HL-60 (cell line): Measurements from ENCODE around the gene NTNG2.

Experiments used
- DNase-seq, 2 experiments: peaks; one replicate each; pipeline ENCODE4 v3.0.0-alpha.2; 2010 to 2020; ENCODE audit warnings: low read depth in 1 of 2, low spot score in 1 of 2
- H3K27ac ChIP-seq: fragments of 250-450 bp; sonication (Bioruptor Pico); replicated peaks from 2 replicates; pipeline ENCODE4 v1.5.1; 2020; ENCODE audit warnings: mild to moderate bottlenecking, moderate library complexity
- H3K27me3 ChIP-seq: fragments of 250-450 bp; sonication (Bioruptor Pico); 2 replicates; pipeline ENCODE4 v1.5.1; 2021; ENCODE audit warnings: mild to moderate bottlenecking, moderate library complexity; ENCODE audit not compliant: insufficient read depth, poor library complexity, severe bottlenecking
- H3K4me3 ChIP-seq: replicated peaks from 2 replicates; pipeline ENCODE4 v1.5.1; 2011; ENCODE audit warnings: mild to moderate bottlenecking, control low read depth, low read length; ENCODE audit not compliant: insufficient read depth
- GABPA ChIP-seq: IDR thresholded peaks from 2 replicates; pipeline ENCODE4 v1.6.1; 2012; ENCODE audit warnings: low read depth
- POLR2AphosphoS5 ChIP-seq: IDR thresholded peaks from 2 replicates; pipeline ENCODE4 v1.6.1; 2012; ENCODE audit warnings: low read depth
- SPI1 ChIP-seq: IDR thresholded peaks from 2 replicates; pipeline ENCODE4 v1.6.1; 2012; ENCODE audit warnings: low read depth, mild to moderate bottlenecking, borderline replicate concordance
- TF ChIP-seq, protein P1 (sequence below): IDR thresholded peaks from 2 replicates; pipeline ENCODE4 v1.6.1; 2012; ENCODE audit warnings: low read depth; ENCODE audit not compliant: insufficient replicate concordance
- TF ChIP-seq, protein P2 (sequence below): IDR thresholded peaks from one replicate; pipeline ENCODE4 v1.5.1; 2011; ENCODE audit warnings: low read length, control low read depth, inconsistent platforms; ENCODE audit not compliant: insufficient read depth

Gene NTNG2

DNA sequence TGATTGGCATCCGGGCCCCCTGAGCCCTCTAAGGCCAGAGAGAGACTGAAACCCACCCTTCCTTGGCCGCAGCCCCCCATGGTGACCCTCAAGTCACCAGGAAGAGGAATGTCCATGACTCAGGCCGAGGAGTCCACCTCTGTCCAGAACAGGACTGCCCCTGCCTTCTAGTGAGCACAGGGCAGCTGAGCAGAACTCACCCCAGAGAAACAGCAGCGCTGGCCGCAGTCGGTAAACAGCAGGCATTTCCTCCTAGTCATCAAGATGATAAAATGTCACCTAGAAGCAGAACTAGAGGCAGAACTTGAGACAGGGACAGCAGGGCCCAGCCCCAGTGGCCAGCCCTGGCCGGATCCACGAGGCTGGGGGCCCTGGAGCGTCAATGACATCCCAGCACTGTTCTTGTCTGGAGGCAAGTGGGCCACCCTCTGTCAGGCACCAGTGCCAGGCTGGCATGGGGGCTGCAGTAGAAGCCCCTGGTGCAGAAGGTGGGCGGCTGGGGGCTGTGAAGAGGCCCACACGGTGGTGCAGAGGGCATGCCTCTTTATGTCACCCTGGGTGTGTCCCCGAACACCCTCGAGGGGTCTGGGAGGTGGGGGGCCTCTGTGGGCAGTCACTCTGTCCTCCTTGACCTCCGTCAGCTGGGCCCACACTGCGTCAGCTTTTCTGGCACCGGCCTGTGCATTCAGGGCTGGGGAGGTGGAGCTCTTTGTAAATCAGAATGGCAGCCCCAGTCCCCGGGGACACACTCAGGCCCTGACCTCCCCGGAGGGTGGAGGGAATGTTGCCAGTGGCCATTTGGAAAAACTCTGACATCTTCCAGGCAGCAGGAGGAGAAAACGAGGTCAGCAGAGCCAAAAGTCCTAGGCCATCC lies 83.0 kb downstream of the NTNG2 start:
- H3K27ac ChIP-seq = no peak overlapping the region
- TF ChIP-seq GABPA (no peak), SPI1 (no peak), POLR2AphosphoS5 (no peak)
- TF ChIP-seq, protein P1, sequence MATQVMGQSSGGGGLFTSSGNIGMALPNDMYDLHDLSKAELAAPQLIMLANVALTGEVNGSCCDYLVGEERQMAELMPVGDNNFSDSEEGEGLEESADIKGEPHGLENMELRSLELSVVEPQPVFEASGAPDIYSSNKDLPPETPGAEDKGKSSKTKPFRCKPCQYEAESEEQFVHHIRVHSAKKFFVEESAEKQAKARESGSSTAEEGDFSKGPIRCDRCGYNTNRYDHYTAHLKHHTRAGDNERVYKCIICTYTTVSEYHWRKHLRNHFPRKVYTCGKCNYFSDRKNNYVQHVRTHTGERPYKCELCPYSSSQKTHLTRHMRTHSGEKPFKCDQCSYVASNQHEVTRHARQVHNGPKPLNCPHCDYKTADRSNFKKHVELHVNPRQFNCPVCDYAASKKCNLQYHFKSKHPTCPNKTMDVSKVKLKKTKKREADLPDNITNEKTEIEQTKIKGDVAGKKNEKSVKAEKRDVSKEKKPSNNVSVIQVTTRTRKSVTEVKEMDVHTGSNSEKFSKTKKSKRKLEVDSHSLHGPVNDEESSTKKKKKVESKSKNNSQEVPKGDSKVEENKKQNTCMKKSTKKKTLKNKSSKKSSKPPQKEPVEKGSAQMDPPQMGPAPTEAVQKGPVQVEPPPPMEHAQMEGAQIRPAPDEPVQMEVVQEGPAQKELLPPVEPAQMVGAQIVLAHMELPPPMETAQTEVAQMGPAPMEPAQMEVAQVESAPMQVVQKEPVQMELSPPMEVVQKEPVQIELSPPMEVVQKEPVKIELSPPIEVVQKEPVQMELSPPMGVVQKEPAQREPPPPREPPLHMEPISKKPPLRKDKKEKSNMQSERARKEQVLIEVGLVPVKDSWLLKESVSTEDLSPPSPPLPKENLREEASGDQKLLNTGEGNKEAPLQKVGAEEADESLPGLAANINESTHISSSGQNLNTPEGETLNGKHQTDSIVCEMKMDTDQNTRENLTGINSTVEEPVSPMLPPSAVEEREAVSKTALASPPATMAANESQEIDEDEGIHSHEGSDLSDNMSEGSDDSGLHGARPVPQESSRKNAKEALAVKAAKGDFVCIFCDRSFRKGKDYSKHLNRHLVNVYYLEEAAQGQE = no peak
- TF ChIP-seq, protein P2, sequence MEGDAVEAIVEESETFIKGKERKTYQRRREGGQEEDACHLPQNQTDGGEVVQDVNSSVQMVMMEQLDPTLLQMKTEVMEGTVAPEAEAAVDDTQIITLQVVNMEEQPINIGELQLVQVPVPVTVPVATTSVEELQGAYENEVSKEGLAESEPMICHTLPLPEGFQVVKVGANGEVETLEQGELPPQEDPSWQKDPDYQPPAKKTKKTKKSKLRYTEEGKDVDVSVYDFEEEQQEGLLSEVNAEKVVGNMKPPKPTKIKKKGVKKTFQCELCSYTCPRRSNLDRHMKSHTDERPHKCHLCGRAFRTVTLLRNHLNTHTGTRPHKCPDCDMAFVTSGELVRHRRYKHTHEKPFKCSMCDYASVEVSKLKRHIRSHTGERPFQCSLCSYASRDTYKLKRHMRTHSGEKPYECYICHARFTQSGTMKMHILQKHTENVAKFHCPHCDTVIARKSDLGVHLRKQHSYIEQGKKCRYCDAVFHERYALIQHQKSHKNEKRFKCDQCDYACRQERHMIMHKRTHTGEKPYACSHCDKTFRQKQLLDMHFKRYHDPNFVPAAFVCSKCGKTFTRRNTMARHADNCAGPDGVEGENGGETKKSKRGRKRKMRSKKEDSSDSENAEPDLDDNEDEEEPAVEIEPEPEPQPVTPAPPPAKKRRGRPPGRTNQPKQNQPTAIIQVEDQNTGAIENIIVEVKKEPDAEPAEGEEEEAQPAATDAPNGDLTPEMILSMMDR = no peak
- H3K27me3 ChIP-seq = no peaks in the 10 kb centered on the region
- DNase-seq = no peak
- H3K4me3 ChIP-seq = no peak overlapping the region

DNA sequence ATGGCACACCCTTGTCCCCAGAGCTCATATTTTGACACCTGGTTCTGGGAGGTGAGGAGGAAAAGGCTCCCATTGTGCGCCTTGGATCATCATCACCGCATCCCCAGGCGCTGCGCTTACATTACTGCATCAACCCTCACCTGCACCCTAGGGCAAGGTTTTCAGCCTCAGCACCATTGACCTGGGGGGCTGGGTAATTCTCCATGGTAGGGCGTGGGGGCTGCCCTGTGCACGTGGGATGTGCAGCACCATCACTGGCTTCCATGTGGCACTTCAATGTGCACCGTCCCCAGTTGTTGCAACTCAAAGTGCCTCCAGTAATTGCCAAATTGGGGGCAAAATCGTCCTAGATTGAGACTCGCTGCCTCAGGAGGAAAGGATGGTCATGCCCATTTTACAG lies 83.6 kb downstream of the NTNG2 start:
- H3K4me3 ChIP-seq = no peak overlapping the region
- TF ChIP-seq GABPA (no peak), SPI1 (no peak), POLR2AphosphoS5 (no peak)
- TF ChIP-seq, protein P2 = no peak
- TF ChIP-seq, protein P1 = no peak
- H3K27ac ChIP-seq = no peak overlapping the region
- H3K27me3 ChIP-seq = no peaks in the 10 kb centered on the region
- no peak for DNase-seq

DNA sequence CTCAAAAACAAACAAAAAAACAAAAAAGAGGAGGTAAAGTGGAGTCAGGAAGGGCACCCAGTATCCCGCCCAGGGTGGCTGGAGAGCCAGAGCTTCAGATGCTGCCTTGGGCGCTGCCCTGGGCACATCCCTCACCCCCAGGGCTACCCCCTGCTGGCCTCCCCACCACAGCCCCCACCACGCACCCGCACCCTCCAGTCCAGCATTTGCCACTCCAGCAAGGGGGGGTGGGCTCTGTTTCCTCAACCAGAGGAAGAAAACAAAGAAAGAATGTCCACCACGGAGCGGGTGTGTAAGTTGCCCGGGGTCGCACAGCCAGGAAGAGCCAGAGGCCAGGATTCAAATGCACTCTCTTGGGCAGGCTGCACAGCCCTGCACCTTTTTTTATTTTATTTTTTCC lies 86.1 kb downstream of the NTNG2 start:
- TF ChIP-seq, protein P1 = no peak
- TF ChIP-seq SPI1 (no peak), GABPA (no peak), POLR2AphosphoS5 (no peak)
- TF ChIP-seq, protein P2 = no peak
- no peak overlapping the region for H3K27ac ChIP-seq
- no peak overlapping the region for H3K4me3 ChIP-seq
- no peaks in the 10 kb centered on the region for H3K27me3 ChIP-seq
- no peak for DNase-seq
